ENCODE data around the gene LIPG.
"Not testable (repeated sequence)": the region's sequence is repeated elsewhere in the genome, so short reads cannot be mapped to it uniquely, and the experiment has no call there.

The LIPG gene

GRCh38 chr18:49561289-49562193, at the start of gene LIPG:
Gene LIPG, plus strand, starts transcription at chr18:49562057. Its CDS starts 252 bp downstream, at chr18:49562309.
- ATAC-seq: peak; percentile 53
- TF ChIP-seq SNAI2 (CRISPR knock-in tag; IDR thresholded peaks at IDR 0.05) (0 out of 2 replicates have a peak, but pooled peaks have one; percentile 37), BACH2 (CRISPR knock-in tag; IDR thresholded peaks at IDR 0.05; ENCODE audit: borderline replicate concordance) (no peak)

- ATAC-seq: not testable (repeated sequence)
Measured at GRCh38 chr18:49512876-49513275, 49.0 kb upstream of the LIPG start.

- ATAC-seq: no peak
- TF ChIP-seq RARB (CRISPR knock-in tag; IDR thresholded peaks at IDR 0.05) (no peak), SNAI2 (CRISPR knock-in tag; IDR thresholded peaks at IDR 0.05) (no peak), ESRRG (CRISPR knock-in tag; IDR thresholded peaks at IDR 0.05) (no peak), BACH2 (CRISPR knock-in tag; IDR thresholded peaks at IDR 0.05; ENCODE audit: borderline replicate concordance) (no peak), ARNTL (CRISPR knock-in tag; IDR thresholded peaks at IDR 0.05; ENCODE audit: borderline replicate concordance, low read depth) (no peak), TOX (CRISPR knock-in tag; IDR thresholded peaks at IDR 0.05; ENCODE audit: borderline replicate concordance) (no peak), ZC3H10 (CRISPR knock-in tag; IDR thresholded peaks at IDR 0.05) (no peak), ZFP30 (CRISPR knock-in tag; IDR thresholded peaks at IDR 0.05) (no peak), ZNF8 (CRISPR knock-in tag; IDR thresholded peaks at IDR 0.05) (no peak), CSDC2 (CRISPR knock-in tag; IDR thresholded peaks at IDR 0.05) (no peak), TCF4 (CRISPR knock-in tag; IDR thresholded peaks at IDR 0.05; ENCODE audit: borderline replicate concordance) (no peak), PATZ1 (CRISPR knock-in tag; IDR thresholded peaks at IDR 0.05; ENCODE audit: borderline replicate concordance) (no peak), OSR1 (CRISPR knock-in tag; IDR thresholded peaks at IDR 0.05) (no peak), PPARA (CRISPR knock-in tag; IDR thresholded peaks at IDR 0.05; ENCODE audit: borderline replicate concordance) (no peak), GLIS3 (CRISPR knock-in tag; IDR thresholded peaks at IDR 0.05) (no peak), TSHZ2 (CRISPR knock-in tag; IDR thresholded peaks at IDR 0.05) (no peak), ZNF70 (CRISPR knock-in tag; IDR thresholded peaks at IDR 0.05) (no peak), CREB5 (CRISPR knock-in tag; IDR thresholded peaks at IDR 0.05; ENCODE audit: low read depth) (no peak), POU6F1 (CRISPR knock-in tag; IDR thresholded peaks at IDR 0.05; ENCODE audit: borderline replicate concordance, low read depth) (no peak)
Measured at GRCh38 chr18:49514577-49514976, 47.3 kb upstream of the LIPG start.

- ATAC-seq: not testable (repeated sequence)
Measured at GRCh38 chr18:49515003-49515402, 46.9 kb upstream of the LIPG start.

All from SK-N-SH treated with all-trans-retinoic acid at 6 μM for 48 hours (cell line).